GM21529 (cell line): ENCODE results near the gene EMID1.

Experiments used
- ATAC-seq: cut with Tn5 transposase; IDR thresholded peaks from one replicate; pipeline ENCODE4 v1.9.1; 2021; ENCODE audit not compliant: unreplicated experiment

Gene EMID1

GRCh38 chr22:29277927-29278326 lies 72.2 kb downstream of the EMID1 start:
- no peak for ATAC-seq

DNA sequence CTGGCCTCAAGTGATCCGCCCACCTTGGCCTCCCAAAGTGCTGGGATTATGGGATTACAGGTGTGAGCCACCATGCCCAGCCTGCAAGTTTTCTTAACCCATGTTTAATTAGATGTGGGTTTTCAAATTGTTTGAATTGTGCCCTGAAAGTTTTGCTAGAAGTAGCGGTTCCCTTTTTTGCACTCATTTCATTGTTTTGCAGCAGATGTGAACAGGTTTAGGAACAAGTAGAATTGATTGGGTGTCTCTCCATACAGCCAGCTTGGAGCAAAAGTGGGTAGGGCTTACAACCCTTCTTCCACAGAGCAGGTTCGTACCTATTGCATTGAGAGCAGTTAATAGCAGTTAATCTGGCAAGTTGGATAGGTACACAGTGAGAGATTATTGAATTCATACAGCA lies 78.5 kb downstream of the EMID1 start:
- no peak for ATAC-seq

GRCh38 chr22:29288837-29289236 lies 83.1 kb downstream of the EMID1 start:
- no peak for ATAC-seq

DNA sequence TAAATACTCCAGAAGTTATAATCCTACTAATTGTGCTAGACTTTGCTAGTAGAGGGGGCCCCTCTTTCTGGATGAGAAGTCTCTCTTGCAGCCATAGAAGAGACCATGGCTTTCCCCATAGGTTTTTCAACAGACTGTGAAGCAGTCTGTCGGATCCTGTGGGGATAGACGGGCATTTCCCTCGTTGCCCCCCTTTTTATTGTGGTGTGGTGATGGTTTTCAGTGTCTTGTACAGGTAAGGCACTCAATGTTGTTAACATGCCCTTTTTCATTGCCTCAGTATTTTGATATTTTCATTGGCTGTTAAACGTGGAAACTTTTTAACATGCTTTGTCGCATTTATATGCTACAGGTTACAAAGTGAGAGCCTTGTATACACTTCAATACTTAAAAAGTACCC lies 84.4 kb downstream of the EMID1 start:
- ATAC-seq = no peak

- ATAC-seq = no peak
These were observed 85.5 kb downstream of the EMID1 start for GRCh38 chr22:29291215-29291614.

DNA sequence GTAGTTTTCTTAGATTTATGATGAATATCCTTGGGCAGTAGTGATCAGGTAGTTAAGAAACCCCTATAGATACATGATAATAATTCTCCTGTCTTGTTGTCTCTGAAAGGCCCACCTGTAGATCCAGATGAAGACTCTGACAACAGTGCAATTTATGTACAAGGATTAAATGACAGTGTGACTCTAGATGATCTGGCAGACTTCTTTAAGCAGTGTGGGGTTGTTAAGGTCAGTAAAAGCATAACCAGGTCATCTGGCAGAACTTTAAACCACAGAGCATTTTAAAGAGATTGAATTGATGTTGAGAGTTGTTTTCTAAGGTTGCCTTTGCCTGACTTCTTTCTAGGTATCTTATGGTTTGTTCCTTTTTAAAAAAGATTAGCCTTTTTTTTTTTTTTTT lies 86.7 kb downstream of the EMID1 start:
- ATAC-seq = no peak

DNA sequence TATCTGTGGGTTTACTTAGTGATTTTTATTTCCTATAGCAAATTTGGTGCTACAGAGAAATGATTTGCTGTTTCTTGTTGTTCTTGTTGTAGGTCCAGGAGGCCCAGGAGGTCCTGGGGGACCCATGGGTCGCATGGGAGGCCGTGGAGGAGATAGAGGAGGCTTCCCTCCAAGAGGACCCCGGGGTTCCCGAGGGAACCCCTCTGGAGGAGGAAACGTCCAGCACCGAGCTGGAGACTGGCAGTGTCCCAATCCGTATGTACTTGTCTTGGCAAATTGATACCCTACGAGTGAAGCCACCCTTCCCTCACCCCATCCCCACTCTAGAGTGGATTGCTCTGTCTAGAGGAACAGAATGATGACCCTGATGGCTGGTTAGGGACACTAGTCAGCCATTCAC lies 92.9 kb downstream of the EMID1 start:
- no peak for ATAC-seq

DNA sequence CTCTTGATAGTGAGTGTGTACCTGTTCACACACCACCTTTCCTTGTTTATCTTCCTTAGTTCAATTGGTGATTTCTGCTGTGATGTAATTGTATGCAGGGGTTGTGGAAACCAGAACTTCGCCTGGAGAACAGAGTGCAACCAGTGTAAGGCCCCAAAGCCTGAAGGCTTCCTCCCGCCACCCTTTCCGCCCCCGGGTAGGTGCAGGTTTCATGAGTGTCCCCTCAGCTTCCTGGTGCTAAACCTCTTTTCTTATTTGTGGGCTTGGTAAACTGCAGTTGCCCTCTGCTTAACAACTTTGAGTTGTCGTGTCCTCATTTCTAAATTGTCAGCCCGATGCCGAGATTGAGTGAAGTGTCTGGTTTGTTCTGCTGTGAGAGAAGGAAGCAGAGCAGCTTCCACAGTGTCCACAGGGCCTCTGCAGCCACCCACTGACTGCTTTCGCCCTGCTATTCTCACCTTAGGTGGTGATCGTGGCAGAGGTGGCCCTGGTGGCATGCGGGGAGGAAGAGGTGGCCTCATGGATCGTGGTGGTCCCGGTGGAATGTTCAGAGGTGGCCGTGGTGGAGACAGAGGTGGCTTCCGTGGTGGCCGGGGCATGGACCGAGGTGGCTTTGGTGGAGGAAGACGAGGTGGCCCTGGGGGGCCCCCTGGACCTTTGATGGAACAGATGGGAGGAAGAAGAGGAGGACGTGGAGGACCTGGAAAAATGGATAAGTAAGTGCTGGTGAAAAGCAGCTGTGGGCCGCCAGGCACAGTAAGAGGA lies 93.6 kb downstream of the EMID1 start:
- ATAC-seq = no peak

GRCh38 chr22:29300467-29300806 lies 94.7 kb downstream of the EMID1 start:
- no peak for ATAC-seq

- ATAC-seq = no peak
These were observed 95.3 kb downstream of the EMID1 start for GRCh38 chr22:29300807-29301601.

DNA sequence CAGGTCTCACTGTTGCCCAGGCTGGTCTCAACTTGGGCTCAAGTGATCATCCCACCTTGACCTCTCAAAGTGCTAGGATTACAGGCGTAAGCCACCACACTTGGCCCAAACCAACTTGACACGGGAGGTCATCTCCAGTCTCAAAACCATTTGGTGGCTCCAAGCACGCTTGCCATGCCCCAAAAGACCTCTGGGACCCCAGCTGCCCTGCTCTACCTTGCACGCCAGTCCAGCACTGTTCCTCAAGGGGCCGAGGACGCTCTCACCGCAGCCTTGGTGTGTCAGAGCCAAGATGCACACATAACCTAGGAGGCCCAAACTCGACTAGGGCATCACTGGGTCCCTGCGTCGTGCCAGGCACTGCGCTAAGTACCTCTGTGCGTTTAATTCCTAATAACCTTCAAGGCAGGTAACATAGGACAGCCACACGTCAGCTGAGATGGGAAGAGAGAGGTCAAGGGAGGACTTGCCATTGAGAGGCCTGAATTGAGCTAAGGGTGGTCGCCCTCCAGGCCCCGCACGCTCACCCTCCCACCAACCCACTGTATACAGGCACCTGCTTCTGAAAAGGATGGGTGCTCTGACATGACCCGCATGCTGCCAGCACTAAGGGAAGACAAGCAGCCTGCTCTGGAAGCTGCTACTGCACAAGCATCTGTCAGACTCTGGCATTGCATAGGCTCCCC lies 96.2 kb downstream of the EMID1 start:
- ATAC-seq = no peak

GRCh38 chr22:29302402-29302680 lies 96.6 kb downstream of the EMID1 start:
- no peak for ATAC-seq

- ATAC-seq = no peak
These were observed 97.2 kb downstream of the EMID1 start for GRCh38 chr22:29302681-29303465.

DNA sequence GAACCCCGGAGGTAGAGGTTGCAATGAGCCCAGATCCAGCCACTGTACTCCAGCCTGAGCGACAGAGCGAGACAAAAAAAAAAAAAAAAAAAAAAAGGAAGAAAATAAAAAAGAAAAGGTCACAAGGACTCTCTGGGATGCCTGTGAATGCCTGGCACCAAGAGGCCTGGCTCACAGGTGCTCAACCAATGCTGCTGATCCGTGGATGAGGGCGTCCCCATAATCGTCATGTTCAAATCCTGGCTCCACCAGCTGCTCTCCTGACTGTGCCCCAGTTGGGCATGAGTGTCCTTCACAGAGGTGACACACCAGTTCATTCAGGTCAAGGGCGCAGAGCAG lies 100.1 kb downstream of the EMID1 start:
- ATAC-seq = no peak

DNA sequence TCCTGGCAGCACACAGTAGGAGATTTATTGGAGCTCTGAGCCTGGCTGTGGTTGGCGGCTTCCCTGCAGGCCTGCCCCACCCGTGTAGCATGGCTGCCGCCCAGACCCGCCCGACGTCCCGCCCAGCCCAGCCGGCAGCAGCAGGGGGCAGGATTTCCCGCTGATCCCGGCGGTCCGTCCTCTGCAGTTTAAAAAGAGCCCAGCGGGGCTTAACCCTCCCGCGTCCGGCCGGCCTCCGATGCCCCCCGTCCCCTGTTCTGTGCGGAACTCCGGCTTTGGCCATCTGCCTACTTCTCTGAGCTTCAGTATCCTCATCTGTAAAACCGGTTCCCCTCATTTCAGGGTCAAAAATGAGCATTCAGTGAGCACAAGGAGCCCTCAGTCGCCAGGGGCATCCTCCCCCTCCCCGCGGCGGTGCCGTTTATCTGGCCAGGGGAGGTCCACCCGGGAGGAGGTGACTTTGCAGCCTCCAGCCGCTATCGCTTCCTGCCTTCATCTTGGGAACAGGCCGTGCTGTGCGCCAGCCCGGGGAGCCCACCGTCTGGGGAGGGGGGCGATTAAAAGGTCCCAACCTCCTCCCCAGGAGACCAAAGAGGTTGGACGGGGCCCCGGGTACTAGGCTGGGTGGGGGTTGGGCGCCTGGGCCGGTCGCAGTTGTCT lies 100.6 kb downstream of the EMID1 start, which contains the start of gene GAS2L1:
GAS2L1 (plus strand) TSS at position 476 of the 660 bp plus-strand sequence. CDS start 1,456 bp downstream, outside the sequence.
- ATAC-seq = no peak

GRCh38 chr22:29306835-29307595 lies 101.3 kb downstream of the EMID1 start:
- no peak for ATAC-seq

DNA sequence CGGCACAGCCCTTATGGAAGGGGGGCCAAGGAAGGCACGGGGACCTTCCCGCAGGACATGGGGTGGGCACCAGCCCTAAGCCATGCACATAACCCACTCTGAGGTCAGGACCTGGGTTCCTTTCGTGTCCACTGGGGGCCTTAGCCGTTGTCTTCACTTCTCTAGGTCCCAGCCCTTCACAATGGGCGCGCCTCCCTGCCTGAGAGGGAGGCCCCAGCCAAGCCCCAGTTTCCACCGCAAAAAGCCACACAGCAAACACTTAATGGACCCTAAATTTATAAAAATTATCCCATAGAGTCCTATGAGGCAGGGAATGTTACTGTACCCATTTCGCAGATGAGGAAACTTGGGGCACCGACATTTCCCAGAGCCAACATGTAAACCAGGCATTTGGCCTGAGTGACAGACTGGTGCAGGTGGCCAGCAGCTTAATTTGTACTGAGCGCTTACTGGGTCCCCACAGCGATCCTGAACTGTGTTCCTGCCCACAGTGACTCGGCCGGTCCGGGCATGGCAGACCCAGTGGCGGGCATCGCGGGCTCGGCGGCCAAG lies 102.0 kb downstream of the EMID1 start:
- ATAC-seq = no peak

- ATAC-seq = no peak
These were observed 102.6 kb downstream of the EMID1 start for GRCh38 chr22:29308148-29308790.

GRCh38 chr22:29308791-29309262 lies 103.1 kb downstream of the EMID1 start:
- ATAC-seq = no peak
